HepG2 (cell line): ENCODE measurements around the gene MED19. TPM values are rescaled to one million over a fixed set of nuclear protein-coding genes. Genes with fewer than 3 reads are reported as not detected.

Experiments used
- ARHGAP35 ChIP-seq: sonication (generic); formaldehyde crosslinking; IDR thresholded peaks from 2 replicates; pipeline ENCODE4 v1.9.0; 2022; ENCODE audit warnings: mild to moderate bottlenecking, inconsistent platforms, moderate library complexity, missing genetic modification reagents, borderline replicate concordance
- EP300 ChIP-seq, 3 experiments: sonication (generic) in 1 of 3; formaldehyde crosslinking in 1 of 3; IDR thresholded peaks; 2 replicates each; pipeline versions ENCODE4 v1.5.1 to v1.6.1; 2011 to 2020; ENCODE audit warnings: low read depth in 2 of 3, low read length in 2 of 3, borderline replicate concordance in 1 of 3, improper control_type of control experiment in 1 of 3, mild to moderate bottlenecking in 1 of 3, missing genetic modification reagents in 1 of 3, moderate library complexity in 1 of 3
- GTF3A ChIP-seq: sonication (generic); formaldehyde crosslinking; conservative IDR thresholded peaks from 2 replicates; pipeline ENCODE4 v1.4.0; 2020; ENCODE audit warnings: mild to moderate bottlenecking, missing genetic modification reagents
- IRF1 ChIP-seq: sonication (generic); formaldehyde crosslinking; IDR thresholded peaks from 2 replicates; pipeline ENCODE4 v1.4.0; 2020; ENCODE audit warnings: low read depth, mild to moderate bottlenecking, missing genetic modification reagents
- KAT7 ChIP-seq: IDR thresholded peaks from 2 replicates; pipeline ENCODE4 v1.6.1; 2018; ENCODE audit warnings: borderline replicate concordance, missing compliant biosample characterization
- MAFG ChIP-seq: sonication (generic); formaldehyde crosslinking; IDR thresholded peaks from 2 replicates; pipeline ENCODE4 v1.5.1; 2020; ENCODE audit warnings: mild to moderate bottlenecking, missing genetic modification reagents
- MLLT10 ChIP-seq: sonication (generic); formaldehyde crosslinking; IDR thresholded peaks from 2 replicates; pipeline ENCODE4 v1.4.0; 2020; ENCODE audit warnings: missing genetic modification reagents
- MLX ChIP-seq: IDR thresholded peaks from 2 replicates; pipeline ENCODE4 v1.6.1; 2016
- MXD4 ChIP-seq: IDR thresholded peaks from 2 replicates; pipeline ENCODE4 v1.6.1; 2016; ENCODE audit warnings: mild to moderate bottlenecking, missing biosample characterization, missing genetic modification reagents
- SAFB2 ChIP-seq: sonication (generic); formaldehyde crosslinking; IDR thresholded peaks from 2 replicates; pipeline ENCODE4 v1.5.1; 2020; ENCODE audit warnings: missing genetic modification reagents, low read depth, mild to moderate bottlenecking, borderline replicate concordance
- SIN3B ChIP-seq: fragments of 150-350 bp; IDR thresholded peaks from 2 replicates; pipeline ENCODE4 v1.6.1; 2014; ENCODE audit warnings: low read length
- U2AF2 ChIP-seq: fragments of 200-400 bp; formaldehyde crosslinking; IDR thresholded peaks from 2 replicates; pipeline ENCODE4 v1.6.1; 2017; ENCODE audit warnings: low read depth, mild to moderate bottlenecking, low read length
- YEATS4 ChIP-seq: sonication (generic); formaldehyde crosslinking; IDR thresholded peaks from 2 replicates; pipeline ENCODE4 v1.4.0; 2020; ENCODE audit warnings: missing genetic modification reagents, borderline replicate concordance
- ZBTB38 ChIP-seq: sonication (generic); formaldehyde crosslinking; IDR thresholded peaks from 2 replicates; pipeline ENCODE4 v1.5.1; 2020; ENCODE audit warnings: mild to moderate bottlenecking, missing genetic modification reagents
- ZNF10 ChIP-seq: sonication (generic); formaldehyde crosslinking; IDR thresholded peaks from 2 replicates; pipeline ENCODE4 v1.4.0; 2020; ENCODE audit warnings: mild to moderate bottlenecking, low read depth, missing genetic modification reagents, borderline replicate concordance
- ZNF253 ChIP-seq: sonication (generic); formaldehyde crosslinking; IDR thresholded peaks from 2 replicates; pipeline ENCODE4 v1.8.0; 2022; ENCODE audit warnings: mild to moderate bottlenecking, missing genetic modification reagents, borderline replicate concordance
- ZNF276 ChIP-seq: sonication (generic); formaldehyde crosslinking; IDR thresholded peaks from 2 replicates; pipeline ENCODE4 v1.4.0; 2020; ENCODE audit warnings: mild to moderate bottlenecking, low read depth, missing genetic modification reagents
- ZNF780A ChIP-seq: sonication (generic); formaldehyde crosslinking; IDR thresholded peaks from 2 replicates; pipeline ENCODE4 v1.8.0; 2022; ENCODE audit warnings: mild to moderate bottlenecking, missing genetic modification reagents, moderate library complexity
- ZNF878 ChIP-seq: sonication (generic); formaldehyde crosslinking; IDR thresholded peaks from 2 replicates; pipeline ENCODE4 v1.8.1; 2023; ENCODE audit warnings: mild to moderate bottlenecking, missing genetic modification reagents, moderate library complexity
- ZZZ3 ChIP-seq: sonication (generic); formaldehyde crosslinking; IDR thresholded peaks from 2 replicates; pipeline ENCODE4 v1.4.0; 2020; ENCODE audit warnings: missing genetic modification reagents, mild to moderate bottlenecking, borderline replicate concordance
- polyA plus RNA-seq, 8 experiments: library from polyadenylated mRNA; depleted of rRNA in 3 of 8; stranded (reverse) in 7 of 8; unstranded in 1 of 8; fragments of >200 nt; fragmentation: Illumina TruSeq in 4 of 8; extraction: Trizol in 4 of 8; gene quantifications; 2 replicates each; pipeline versions ENCODE4 v1.2.1 to v1.2.3, GENCODE V29; 2011 to 2016; ENCODE audit warnings: low read depth in 4 of 8, missing spikeins in 1 of 8, mixed read lengths in 1 of 8; ENCODE audit not compliant: insufficient read depth in 1 of 8
- total RNA-seq, 5 experiments: library from RNA; depleted of rRNA; stranded (reverse); fragments of >200 nt; fragmentation: Illumina TruSeq; extraction: Trizol; gene quantifications; 2 replicates each; pipeline ENCODE4 v1.2.3, GENCODE V29; 2016; ENCODE audit warnings: low read depth in 1 of 5
- TF ChIP-seq, protein P1 (sequence below): sonication (generic); formaldehyde crosslinking; conservative IDR thresholded peaks from 2 replicates; pipeline ENCODE4 v1.8.0; 2022; ENCODE audit warnings: mild to moderate bottlenecking, moderate library complexity, missing genetic modification reagents
- TF ChIP-seq, protein P2 (sequence below): sonication (generic); formaldehyde crosslinking; IDR thresholded peaks from 2 replicates; pipeline ENCODE4 v1.8.1; 2023; ENCODE audit warnings: mild to moderate bottlenecking, missing genetic modification reagents

Gene MED19
- total and polyA plus RNA-seq, 2 of the 13 experiments (the other 11 are each of a cell fraction or from before 2014, with no cell fraction given) = 12.9 to 13.8 TPM

GRCh38 chr11:57657194-57658022 lies 54.6 kb downstream of the MED19 start, which contains the start of gene CLP1 (continued):
- TF ChIP-seq MXD4 (CRISPR knock-in tag) (peak; percentile 72), IRF1 (CRISPR knock-in tag) (no peak), MLX (CRISPR knock-in tag) (no peak; the same call in 1 of the 2 replicates), MLLT10 (CRISPR knock-in tag) (no peak), KAT7 (no peak), GTF3A (CRISPR knock-in tag) (no peak), ZNF10 (no peak), ZNF780A (CRISPR knock-in tag) (peak; percentile 73; the same call in 1 of the 2 replicates), SIN3B (0 out of 2 replicates have a peak, but pooled peaks have one; percentile 62), ARHGAP35 (CRISPR knock-in tag) (no peak; the same call in 1 of the 2 replicates), EP300 (IDR thresholded peaks at IDR 0.05; ENCODE audit: low read depth in 2 of 2, low read length in 2 of 2) (0 out of 4 replicates have a peak, but pooled peaks of 1 of the 2 experiments have one; percentile 7), EP300 (CRISPR knock-in tag; IDR thresholded peaks at IDR 0.05; ENCODE audit: borderline replicate concordance) (peak; percentile 51; the same call in 1 of the 2 replicates), ZNF878 (CRISPR knock-in tag) (0 out of 2 replicates have a peak, but pooled peaks have one; percentile 77), ZNF276 (no peak), ZZZ3 (CRISPR knock-in tag) (peak; percentile 80; the same call in 1 of the 2 replicates), U2AF2 (no peak), ZNF253 (CRISPR knock-in tag) (no peak), MAFG (CRISPR knock-in tag) (no peak), YEATS4 (CRISPR knock-in tag) (peak; percentile 64; the same call in 1 of the 2 replicates), ZBTB38 (CRISPR knock-in tag) (peak; percentile 83; the same call in 1 of the 2 replicates), SAFB2 (CRISPR knock-in tag) (peak; percentile 89; the same call in 1 of the 2 replicates)
- TF ChIP-seq, protein P1, sequence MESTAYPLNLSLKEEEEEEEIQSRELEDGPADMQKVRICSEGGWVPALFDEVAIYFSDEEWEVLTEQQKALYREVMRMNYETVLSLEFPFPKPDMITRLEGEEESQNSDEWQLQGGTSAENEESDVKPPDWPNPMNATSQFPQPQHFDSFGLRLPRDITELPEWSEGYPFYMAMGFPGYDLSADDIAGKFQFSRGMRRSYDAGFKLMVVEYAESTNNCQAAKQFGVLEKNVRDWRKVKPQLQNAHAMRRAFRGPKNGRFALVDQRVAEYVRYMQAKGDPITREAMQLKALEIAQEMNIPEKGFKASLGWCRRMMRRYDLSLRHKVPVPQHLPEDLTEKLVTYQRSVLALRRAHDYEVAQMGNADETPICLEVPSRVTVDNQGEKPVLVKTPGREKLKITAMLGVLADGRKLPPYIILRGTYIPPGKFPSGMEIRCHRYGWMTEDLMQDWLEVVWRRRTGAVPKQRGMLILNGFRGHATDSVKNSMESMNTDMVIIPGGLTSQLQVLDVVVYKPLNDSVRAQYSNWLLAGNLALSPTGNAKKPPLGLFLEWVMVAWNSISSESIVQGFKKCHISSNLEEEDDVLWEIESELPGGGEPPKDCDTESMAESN (CRISPR knock-in tag) = peak; percentile 84
- TF ChIP-seq, protein P2, sequence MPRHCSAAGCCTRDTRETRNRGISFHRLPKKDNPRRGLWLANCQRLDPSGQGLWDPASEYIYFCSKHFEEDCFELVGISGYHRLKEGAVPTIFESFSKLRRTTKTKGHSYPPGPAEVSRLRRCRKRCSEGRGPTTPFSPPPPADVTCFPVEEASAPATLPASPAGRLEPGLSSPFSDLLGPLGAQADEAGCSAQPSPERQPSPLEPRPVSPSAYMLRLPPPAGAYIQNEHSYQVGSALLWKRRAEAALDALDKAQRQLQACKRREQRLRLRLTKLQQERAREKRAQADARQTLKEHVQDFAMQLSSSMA (CRISPR knock-in tag) = 0 out of 2 replicates have a peak, but pooled peaks have one; percentile 21
